Superior temporal gyrus (tissue), 1 donor: ENCODE results near the gene NUDT6.

Experiments used
- DNase-seq: peaks from one replicate; pipeline ENCODE4 v3.0.0-alpha.2; 2016; ENCODE audit errors: extremely low spot score

NUDT6 gene

DNA sequence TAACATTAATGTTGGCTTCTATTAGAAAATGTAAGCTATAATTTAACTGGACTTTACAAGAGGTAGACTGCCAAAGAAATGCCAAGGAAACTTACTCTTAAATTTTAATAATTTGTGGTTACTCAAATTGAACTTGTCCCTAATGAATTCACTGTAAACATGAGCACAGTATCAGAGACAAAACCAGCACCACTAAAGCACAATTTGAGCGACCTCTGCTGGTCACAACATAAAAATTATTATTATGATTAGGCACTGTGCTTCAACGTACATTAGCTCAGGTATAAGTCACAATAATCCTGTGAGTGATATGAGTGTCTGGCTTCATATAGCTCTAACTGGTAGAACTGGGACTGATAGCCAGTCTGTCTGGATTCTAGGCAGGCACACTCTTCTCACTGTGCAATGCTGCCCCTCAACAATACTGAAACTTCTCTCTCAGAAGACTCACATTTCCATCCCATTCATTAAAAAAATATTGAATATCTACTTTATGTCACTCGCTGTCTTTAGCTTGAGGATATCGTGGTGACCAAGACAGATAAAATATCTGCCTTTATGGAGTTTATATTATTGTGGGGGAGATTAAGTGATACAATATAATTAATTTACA lies 8.0 kb downstream of the NUDT6 start:
- DNase-seq, result no peak

DNA sequence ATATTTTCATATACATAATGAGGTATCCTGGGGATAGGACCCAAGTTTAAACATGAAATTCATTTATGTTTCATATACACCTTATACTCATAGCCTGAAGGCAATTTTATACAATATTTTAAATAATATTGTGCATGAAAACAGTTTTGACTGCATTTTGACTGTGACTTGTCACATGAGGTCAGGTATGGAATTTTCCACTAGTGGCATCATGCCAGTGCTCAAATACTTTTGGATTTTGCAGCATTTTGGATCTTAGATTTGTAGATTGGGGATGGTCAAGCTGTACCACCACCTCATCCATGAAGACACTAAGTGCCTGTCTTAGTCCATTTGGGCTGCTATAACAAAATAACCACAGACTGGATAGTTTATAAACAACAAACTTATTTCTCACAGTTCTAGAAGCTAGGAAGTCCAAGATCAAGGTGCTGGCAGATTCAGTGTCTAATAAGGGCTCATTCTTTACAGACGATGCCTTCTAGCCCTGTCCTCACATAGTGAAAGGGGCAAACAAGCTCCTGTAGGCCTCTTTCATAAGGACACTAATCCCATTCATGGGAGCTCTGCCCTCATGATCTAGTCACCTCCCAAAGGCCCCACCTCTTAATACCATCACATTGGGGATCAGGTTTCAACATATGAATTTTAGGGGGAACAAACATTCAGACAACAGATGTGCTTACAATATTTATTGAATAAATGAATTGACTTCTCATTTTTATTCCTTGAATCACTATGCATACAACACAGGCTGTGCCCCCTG lies 9.4 kb downstream of the NUDT6 start:
- DNase-seq, result no peak

DNA sequence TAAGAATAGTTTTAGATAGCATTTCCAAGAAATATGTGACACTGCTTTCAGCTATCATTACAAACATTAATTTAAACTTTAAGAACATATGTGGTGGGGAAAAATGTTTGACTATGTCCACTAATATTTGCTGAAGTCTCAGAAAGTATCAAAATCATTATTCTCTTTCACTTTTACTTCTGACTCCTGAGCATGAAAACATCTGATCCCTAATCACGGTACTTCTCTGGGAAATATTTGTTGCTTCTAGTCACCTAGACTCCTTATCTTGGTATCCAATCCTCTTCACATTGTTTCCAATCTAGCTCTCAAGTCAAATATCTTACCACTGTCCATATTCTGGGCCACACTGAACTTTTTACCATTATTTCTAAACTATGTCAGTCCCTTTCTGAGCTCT lies 10.8 kb downstream of the NUDT6 start:
- DNase-seq, result no peak

DNA sequence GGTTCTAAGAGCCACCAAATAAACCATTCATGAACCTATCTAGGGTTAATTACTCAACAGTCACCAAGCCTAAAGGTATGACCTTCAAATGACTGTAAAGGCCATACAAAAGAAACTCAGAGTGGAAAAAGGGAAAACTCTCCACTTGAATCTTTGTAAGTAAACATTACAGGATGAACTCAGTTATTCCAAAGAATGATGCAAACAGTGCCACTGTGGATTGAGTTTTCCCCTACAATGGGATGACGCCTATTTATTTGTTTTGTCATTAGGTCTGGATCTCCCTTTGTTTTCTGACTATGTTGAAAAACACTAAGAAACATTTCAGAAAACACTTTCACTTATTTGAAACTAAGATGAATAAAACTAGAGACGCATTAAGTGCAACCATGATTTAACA lies 12.7 kb downstream of the NUDT6 start:
- DNase-seq, result no peak

DNA sequence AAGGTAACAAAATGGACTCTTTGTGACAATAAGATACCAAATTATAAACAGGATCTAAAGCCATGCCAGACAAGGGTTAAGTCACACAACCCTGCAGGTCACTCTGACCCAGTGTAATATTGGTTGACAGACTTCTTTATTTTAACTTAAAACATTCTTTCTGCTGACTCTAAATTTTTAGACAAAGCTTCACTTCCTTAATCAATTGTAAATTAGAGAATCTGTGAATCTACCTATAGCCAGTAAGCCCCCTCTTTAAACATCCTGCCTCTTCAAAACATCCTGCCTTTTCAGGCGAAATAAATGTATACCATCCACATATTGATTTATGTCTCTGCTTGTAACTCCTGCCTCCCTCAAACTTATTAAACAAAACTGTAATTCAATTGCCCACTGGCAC lies 14.2 kb downstream of the NUDT6 start:
- no peak for DNase-seq

DNA sequence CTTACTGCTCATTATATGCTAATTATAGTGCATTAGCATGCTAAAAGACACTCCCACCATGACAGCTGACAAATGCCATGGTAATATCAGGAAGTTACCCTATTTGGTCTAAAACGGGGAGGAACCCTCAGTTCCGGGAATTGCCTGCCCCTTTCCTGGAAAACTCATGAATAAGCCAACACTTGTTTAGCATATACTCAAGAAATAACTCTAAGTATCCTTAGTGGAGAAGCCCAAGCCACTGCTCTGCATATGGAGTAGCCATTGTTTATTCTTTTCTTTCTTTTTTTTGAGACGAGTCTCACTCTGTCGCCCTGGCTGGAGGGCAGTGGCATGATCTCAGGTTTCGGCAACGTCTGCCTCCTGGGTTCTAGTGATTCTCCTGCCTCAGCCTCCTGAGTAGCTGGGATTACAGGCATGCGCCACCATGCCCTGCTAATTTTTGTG lies 15.5 kb downstream of the NUDT6 start:
- DNase-seq, result no peak

DNA sequence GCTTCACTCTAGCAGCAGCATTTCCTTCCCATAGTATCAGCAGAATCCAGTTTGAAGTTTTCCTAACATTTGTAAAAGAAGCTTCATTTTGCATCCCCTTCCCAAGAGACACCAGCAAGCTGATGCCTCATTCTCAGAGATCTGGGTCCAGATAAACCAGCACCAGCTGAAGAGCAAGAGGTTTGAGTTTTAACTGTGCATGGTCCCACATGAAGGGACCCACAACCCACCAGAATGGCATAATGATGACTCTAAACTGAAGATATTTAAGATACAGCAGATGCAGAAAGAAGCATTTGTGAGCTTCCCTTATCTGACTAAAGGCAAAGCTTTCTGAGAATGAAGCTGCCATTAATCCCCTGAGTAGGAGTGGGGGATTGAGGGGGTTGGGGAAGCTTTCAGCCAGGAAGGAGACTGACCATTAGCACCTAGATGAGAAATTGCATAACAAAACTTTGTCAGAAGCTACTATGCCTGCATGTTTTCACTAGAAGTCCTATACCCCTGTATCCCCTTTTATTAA lies 18.6 kb downstream of the NUDT6 start:
- DNase-seq, result no peak

DNA sequence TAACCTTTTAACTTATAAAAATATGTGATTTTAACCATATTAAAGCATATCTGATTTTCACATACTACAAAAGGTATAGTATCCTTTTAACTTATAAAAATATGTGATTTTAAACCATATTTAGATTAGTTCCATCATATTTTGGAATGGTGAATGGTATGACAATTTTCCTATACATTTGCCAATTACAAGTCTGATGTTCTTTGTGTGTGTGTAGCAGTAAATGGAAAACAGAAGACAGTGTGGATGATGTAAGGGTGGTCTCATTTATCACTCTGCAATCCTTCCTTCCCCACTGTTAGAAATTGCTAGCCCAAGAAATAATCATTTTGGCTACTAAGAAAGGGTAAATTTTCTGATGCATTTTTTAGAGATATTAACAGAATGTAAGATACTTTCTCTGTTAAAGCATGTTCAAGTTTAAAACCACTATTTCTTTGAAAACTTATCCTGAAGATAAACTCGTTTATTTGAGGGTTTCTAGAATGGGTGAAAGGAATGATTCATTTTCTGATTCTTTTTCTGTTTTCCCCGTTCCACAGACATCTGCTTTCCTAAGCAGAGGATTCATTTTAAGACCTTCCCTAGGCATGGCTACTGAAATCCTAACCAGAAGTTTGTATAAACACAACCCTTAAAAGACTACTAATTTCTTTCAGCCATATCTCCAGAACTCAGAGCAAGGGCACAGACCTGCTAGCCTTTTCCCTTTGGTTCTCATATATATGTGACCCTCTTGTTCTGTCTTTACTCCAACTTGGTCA lies 21.0 kb downstream of the NUDT6 start:
- DNase-seq, result no peak

DNA sequence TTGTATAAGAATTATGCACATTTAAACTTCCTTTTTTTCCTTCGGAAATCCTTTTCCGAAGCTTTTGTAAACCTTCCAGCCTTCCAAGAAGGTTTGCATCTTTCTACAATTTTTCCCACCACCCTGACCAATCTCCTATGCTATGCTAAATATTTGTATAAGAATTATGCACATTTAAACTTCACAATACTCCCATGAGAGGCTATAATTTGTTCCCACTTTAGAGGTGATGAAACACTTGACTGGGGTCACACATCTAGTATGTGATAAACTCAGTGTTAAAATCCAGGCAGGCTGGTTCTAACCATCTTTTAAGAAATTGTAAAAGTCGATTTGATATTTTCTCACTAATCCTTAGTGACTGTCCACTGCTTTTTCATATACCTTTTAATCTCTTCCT lies 22.1 kb downstream of the NUDT6 start:
- no peak for DNase-seq

DNA sequence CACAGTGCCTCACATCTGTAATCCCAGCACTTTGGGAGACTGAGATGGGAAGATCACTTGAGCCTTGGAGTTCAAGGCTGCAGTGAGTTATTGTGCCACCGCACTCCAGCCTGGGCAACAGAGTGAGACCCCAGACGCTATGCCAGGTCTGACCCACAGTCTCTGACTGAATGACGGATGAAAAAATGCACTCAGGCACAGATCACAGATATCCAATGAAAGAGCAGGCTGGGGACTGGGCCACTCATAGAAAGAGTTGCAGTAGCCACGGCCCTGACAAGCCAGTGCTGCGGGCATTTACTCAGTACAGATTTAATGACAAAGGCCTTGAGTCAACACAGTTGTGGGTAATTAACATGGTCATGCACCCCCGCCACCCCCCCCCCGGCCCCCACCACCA lies 22.7 kb downstream of the NUDT6 start:
- DNase-seq, result no peak

DNA sequence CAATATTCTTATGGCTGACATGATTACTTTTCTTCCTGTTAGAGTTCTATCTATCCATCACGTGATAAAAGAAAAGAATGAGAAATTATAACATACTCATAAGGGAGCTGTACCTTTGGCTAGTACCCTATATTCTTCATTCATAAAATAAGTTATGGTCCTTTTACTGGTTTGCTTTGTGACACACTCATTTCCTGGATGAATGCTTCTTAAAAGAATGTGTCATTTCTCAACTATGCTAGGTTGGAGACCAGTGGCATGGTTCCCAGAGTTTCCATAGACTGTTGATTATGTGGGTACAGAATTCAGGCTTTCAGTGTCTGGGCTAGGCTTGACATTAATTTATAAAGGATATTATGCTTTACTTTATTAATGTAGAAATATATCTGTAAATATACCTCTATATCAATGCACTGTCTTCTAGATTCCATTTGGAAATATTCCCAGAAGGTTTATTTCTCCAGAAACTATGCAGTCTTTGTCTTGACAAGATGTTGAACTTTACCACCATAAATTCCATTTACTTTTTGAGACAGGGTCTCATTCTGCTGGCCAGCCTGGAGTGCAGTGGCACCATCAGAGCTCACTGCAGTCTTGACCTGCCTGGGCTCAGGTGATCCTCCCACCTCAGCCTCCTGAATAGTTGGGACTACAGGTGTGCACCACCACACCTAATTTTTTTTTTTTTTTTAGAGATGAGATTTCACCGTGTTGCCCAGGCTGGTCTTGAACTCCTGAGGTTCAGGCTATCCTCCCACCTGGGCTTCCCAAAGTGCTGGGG lies 23.8 kb downstream of the NUDT6 start:
- no peak for DNase-seq

DNA sequence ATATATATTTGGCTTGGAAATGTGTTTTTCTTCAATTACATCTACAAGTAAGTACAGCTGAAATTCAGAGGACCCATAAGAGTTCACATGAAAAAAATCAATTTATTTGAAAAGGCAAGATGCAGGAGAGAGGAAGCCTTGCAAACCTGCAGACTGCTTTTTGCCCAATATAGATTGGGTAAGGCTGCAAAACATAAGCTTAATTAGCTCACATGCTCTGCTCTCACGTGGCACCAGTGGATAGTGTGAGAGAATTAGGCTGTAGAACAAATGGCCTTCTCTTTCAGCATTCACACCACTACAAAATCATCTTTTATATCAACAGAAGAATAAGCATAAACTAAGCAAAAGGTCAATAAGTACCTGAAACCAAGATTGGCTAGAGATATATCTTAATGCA lies 26.1 kb downstream of the NUDT6 start:
- DNase-seq, result no peak

DNA sequence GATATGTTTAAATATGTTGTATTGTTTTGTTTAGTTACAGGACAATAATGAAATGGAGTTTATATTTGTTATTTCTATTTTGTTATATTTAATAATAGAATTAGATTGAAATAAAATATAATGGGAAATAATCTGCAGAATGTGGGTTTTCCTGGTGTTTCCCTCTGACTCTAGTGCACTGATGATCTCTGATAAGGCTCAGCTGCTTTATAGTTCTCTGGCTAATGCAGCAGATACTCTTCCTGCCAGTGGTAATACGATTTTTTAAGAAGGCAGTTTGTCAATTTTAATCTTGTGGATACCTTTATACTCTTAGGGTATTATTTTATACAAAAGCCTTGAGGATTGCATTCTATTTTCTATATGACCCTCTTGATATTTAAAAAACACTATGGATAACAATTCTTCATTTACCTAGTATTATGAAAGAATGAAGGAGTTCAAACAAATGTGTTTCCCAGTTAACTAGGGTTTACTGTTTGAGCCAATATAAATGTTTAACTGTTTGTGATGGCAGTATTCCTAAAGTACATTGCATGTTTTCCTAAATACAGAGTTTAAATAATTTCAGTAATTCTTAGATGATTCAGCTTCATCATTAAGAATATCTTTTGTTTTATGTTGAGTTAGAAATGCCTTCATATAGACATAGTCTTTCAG lies 26.9 kb downstream of the NUDT6 start:
- DNase-seq, result no peak

DNA sequence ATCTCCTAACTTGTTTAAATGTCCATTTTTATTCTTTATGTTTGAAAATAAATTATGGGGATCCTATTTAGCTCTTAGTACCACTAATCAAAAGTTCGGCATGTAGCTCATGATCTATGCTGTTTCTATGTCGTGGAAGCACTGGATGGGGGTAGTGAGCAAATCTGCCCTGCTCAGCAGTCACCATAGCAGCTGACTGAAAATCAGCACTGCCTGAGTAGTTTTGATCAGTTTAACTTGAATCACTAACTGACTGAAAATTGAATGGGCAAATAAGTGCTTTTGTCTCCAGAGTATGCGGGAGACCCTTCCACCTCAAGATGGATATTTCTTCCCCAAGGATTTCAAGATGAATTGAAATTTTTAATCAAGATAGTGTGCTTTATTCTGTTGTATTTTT lies 27.6 kb downstream of the NUDT6 start:
- no peak for DNase-seq

DNA sequence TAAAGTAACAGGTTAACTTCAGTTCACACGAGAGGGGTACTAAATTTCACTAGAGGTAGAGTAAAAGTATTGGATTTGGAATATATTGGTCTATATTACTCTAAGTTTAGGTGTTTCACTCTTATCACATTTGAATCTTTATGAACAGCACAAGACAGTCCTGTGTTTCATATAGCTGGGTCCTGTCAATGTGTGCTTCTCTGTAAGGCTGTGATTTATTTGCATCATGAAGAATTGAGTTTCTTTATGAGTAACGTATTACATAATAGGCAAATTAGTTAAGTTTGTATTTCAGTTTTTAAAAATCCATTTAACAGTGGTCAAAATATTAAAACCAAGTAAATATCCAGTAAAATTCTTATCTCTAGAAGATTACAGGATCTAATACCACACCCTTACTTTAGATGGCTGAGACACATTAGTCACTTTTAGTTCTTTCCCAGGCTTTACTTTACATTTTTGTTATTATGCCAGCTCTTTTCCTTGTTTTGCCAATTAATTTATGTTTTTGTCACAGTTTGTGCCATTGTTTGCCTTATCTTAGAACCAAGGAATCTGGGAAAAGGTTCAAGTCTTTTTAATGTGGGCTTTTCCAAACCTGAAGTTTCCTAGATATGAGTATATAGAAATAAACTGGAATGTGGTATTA lies 32.1 kb downstream of the NUDT6 start:
- DNase-seq, result no peak

DNA sequence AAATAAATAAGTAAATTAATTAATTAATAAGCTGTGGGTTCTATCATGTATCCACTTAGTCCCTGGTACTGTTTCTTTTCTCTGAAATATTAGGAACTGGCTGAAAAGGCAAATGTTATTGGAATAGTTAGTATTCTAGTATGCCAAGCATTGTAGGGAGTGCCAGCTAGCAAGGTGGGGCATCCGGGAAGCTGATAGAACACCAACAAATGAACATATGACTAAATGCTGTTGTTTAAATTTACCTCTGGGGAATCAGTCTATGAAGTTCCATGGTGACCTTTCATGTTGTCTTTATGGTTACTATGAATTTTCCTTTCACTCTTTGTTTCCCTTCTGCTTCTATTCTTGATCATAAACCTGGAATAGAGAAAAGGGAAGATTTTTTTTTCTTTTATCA lies 32.7 kb downstream of the NUDT6 start:
- no peak for DNase-seq

DNA sequence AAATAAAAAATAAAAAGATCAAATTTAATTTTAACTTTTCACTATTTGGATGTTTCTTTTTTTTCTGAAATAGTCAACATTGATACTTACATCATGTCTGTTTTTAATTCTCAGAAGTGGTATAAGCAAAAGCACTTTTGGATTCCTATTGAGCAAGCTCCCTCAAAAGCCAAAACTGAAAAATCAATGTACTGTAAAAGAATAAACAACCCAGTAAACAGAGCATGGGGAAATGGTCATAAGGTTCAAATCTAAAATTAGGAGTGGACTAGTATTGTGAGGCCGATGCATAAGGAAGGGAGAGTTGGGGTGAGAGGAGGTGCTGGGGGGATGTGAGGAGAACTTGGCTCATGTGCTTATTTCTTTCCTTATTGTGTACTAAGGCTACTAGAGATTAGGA lies 37.9 kb downstream of the NUDT6 start:
- no peak for DNase-seq

DNA sequence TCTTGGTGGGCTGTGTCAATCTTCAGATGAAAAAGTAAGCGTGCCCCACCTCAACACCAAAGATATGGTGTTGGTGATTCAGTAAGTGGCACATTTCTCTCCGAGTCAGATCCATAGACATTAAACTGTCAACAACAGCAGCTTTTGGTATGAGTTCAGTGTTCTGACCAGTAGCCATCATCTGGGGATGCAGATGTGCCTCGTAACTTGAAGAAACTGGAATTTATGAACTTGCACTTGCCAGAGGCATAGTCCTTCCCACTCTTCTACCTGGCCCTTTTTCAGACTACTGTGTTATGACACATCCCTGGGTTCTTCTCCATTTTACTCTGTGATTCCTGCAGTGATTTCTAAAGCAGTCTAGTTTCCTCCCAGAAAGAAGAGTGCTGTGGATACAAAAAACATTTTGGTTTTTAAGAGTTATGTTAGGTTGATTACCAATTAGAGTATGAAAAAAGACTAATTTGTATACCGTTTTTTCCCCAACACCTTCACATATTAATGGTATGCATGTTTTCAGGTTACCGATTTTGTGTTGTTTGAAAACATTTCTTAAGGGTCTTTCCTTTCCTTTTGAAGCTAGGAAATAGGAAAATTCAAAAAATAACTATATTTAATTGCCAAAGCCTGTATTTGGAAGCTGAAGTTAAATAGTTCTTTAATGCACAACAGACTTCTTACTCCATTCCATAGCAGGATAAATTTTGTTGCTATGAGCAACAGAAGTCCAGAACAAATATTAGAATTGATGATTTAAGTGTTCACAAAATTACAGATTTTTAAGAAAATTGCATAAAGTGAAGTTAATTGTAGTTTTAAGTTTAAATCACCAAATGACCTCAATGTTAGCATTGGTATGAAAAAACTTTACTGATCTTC lies 39.3 kb downstream of the NUDT6 start:
- DNase-seq, result no peak

DNA sequence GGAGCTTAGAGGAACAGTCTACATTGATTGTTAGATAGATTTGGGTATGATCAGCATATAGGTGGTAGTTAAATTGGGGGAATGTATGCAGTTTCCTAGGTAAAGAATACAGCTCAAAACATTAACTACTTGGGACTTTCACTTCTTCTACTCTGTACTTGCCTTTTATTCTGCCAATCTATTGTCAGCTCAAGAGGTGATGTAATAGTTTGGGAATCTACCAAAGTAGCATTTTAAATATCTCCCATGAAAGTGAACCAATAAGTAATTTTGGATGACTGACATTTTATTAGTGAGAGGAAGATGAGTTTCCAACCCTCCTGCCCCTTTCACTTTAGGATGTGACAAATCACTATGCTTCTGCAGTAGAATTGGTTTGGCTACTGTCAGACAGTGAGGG lies 43.4 kb downstream of the NUDT6 start:
- DNase-seq, result no peak

DNA sequence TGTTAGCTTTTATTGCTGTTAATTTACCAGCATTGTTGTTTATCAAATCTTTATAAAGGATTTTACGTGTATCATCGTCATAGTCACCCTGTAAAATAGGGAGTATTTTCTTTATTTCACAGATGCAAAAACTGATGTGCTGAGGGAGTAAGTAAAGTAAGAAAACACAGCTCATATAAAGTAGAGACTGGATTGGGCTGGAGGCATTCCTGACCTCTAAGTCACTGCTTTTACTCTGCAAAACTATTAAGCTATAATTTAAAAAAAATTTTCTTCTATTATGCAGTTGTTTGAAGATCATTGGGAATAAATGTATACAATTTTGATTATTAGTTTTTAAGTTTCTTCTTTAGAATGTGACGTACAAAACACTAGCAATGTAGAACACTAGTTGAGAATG lies 45.9 kb downstream of the NUDT6 start:
- DNase-seq, result no peak
